Natural killer cell (primary cell): ENCODE results near the gene LRRC4. TPM values are rescaled to one million over a fixed set of nuclear protein-coding genes. Genes with fewer than 3 reads are reported as not detected.

Experiments used
- ATAC-seq, 3 donors: fragments of 150-1000 bp in 2 of 3; fragments of 200-7000 bp in 1 of 3; cut with Tn5 transposase; 1 replicate in 1 of 3; 2 replicates in 2 of 3; pipeline ENCODE4 v1.10.0; 2021; ENCODE audit warnings: mild to moderate bottlenecking in 2 of 3, moderate library complexity in 2 of 3
- DNase-seq, 2 donors: peaks; one replicate each; pipeline versions ENCODE4 v3.0.0 to v3.0.0-alpha.2; 2013 to 2021; ENCODE audit warnings: mixed read lengths in 1 of 2
- H3K27ac ChIP-seq: one replicate; pipeline ENCODE4 v1.5.1; 2013; ENCODE audit warnings: mild to moderate bottlenecking, low read length
- H3K27me3 ChIP-seq: one replicate; pipeline ENCODE4 v1.6.1; 2013; ENCODE audit warnings: low read length; ENCODE audit not compliant: control insufficient read depth, insufficient read depth
- H3K36me3 ChIP-seq: one replicate; pipeline ENCODE4 v1.6.1; 2013; ENCODE audit warnings: low read length; ENCODE audit not compliant: control insufficient read depth, insufficient read depth
- H3K4me1 ChIP-seq: one replicate; pipeline ENCODE4 v1.6.1; 2013; ENCODE audit warnings: low read length; ENCODE audit not compliant: control insufficient read depth, insufficient read depth
- H3K4me3 ChIP-seq: one replicate; pipeline ENCODE4 v1.5.1; 2013; ENCODE audit warnings: low read length
- H3K9me3 ChIP-seq: one replicate; pipeline ENCODE4 v1.6.1; 2013; ENCODE audit warnings: low read length; ENCODE audit not compliant: control insufficient read depth, insufficient read depth
- H3K27ac Mint-ChIP-seq, 2 donors: one replicate each; pipeline ENCODE4 v1.8.0; 2022; ENCODE audit warnings: mild to moderate bottlenecking in 2 of 2, mixed read lengths in 2 of 2, moderate library complexity in 1 of 2
- H3K27me3 Mint-ChIP-seq, 2 donors: one replicate each; pipeline ENCODE4 v1.8.0; 2022; ENCODE audit warnings: low read depth in 2 of 2, mixed read lengths in 2 of 2
- H3K36me3 Mint-ChIP-seq: one replicate; pipeline ENCODE4 v1.8.0; 2022; ENCODE audit warnings: mixed read lengths
- H3K4me1 Mint-ChIP-seq, 2 donors: one replicate each; pipeline ENCODE4 v1.8.0; 2022; ENCODE audit warnings: mixed read lengths in 2 of 2
- H3K4me3 Mint-ChIP-seq: one replicate; pipeline ENCODE4 v1.8.0; 2022; ENCODE audit warnings: mild to moderate bottlenecking, moderate library complexity, mixed read lengths
- H3K9me3 Mint-ChIP-seq, 2 donors: one replicate each; pipeline ENCODE4 v1.8.0; 2022; ENCODE audit warnings: mixed read lengths in 2 of 2
- CTCF ChIP-seq: fragments of 200-600 bp; IDR thresholded peaks from one replicate; pipeline ENCODE4 v1.8.0; 2022; ENCODE audit warnings: antibody characterized with exemption
- WGBS: methylation state at CpG from one replicate; pipeline ENCODE4 v1.1.7; 2013; ENCODE audit warnings: missing lambda C conversion rate; ENCODE audit not compliant: insufficient coverage; 5-methylcytosine and 5-hydroxymethylcytosine counted together
- intact Hi-C: fragments of 100-400 bp; cut with micrococcal nuclease; formaldehyde crosslinking; loops from one replicate; pipeline ENCODE4 v1.14.2; 2022
- total RNA-seq, 4 donors: library from RNA; stranded (reverse); fragments of 120-200 nt in 1 of 4; gene quantifications; one replicate each; pipeline versions ENCODE4 v1.2.3 to v1.2.4, GENCODE V29; 2013 to 2022

Gene LRRC4
- total RNA-seq, 3 donors from 2014 or later (not counting 1 experiment from before 2014, with no cell fraction given): 0.79 to 2.4 (median 1.8) TPM

- Mint-ChIP-seq H3K4me1 (peaks cover 16 to 18% of the 10 kb centered on the region in 2 donors), H3K4me3 (no peak overlapping the region), H3K27me3 (no peaks in the 10 kb centered on the region), H3K27ac (no peak overlapping the region), H3K9me3 (no peaks in the 10 kb centered on the region), H3K36me3 (no peaks in the 10 kb centered on the region)
- no peak for ATAC-seq
- intact Hi-C loops: no loop called here
- no CpG with 5 or more reads among the region's 2 CpGs for WGBS
- no peak for TF ChIP-seq CTCF
- no peak for DNase-seq
- H3K4me3 ChIP-seq: no peak overlapping the region
- peaks cover 6% of the 10 kb centered on the region for H3K4me1 ChIP-seq
- no peaks in the 10 kb centered on the region for H3K27me3 ChIP-seq
- H3K27ac ChIP-seq: no peak overlapping the region
- H3K9me3 ChIP-seq: no peaks in the 10 kb centered on the region
- peaks cover 5% of the 10 kb centered on the region for H3K36me3 ChIP-seq
Measured at GRCh38 chr7:128008744-128009143, 22.5 kb downstream of the LRRC4 start.

- H3K27ac ChIP-seq: no peak overlapping the region
- no peaks in the 10 kb centered on the region for H3K9me3 ChIP-seq
- TF ChIP-seq CTCF: no peak
- Mint-ChIP-seq H3K27me3 (no peaks in the 10 kb centered on the region), H3K4me1 (peaks cover 22 to 24% of the 10 kb centered on the region in 2 donors), H3K27ac (no peak overlapping the region), H3K4me3 (no peak overlapping the region), H3K36me3 (no peaks in the 10 kb centered on the region), H3K9me3 (no peaks in the 10 kb centered on the region)
- 93% methylated on average over 5 of the region's 5 CpGs for WGBS
- H3K36me3 ChIP-seq: peaks cover 5% of the 10 kb centered on the region
- intact Hi-C loops: no loop called here
- H3K27me3 ChIP-seq: no peaks in the 10 kb centered on the region
- H3K4me3 ChIP-seq: no peak overlapping the region
- DNase-seq: no peak
- ATAC-seq: no peak
- peaks cover 11% of the 10 kb centered on the region for H3K4me1 ChIP-seq
Measured at GRCh38 chr7:128008141-128008540, 23.1 kb downstream of the LRRC4 start.

GRCh38 chr7:128007303-128007680, 23.9 kb downstream of the LRRC4 start:
- 100% methylated on average over 2 of the region's 3 CpGs for WGBS
- no peak overlapping the region for H3K4me3 ChIP-seq
- no peak for ATAC-seq

More at GRCh38 chr7:128007303-128007680, 23.9 kb downstream of the LRRC4 start:
- H3K27ac Mint-ChIP-seq: no peak overlapping the region
- H3K9me3 Mint-ChIP-seq: no peaks in the 10 kb centered on the region
- H3K36me3 Mint-ChIP-seq: no peaks in the 10 kb centered on the region
- H3K4me3 Mint-ChIP-seq: no peak overlapping the region
- no peaks in the 10 kb centered on the region for H3K27me3 Mint-ChIP-seq
- no peaks in the 10 kb centered on the region for H3K27me3 ChIP-seq
- peaks cover 25 to 27% of the 10 kb centered on the region in 2 donors for H3K4me1 Mint-ChIP-seq
- TF ChIP-seq CTCF: no peak
- peaks cover 11% of the 10 kb centered on the region for H3K4me1 ChIP-seq
- H3K27ac ChIP-seq: no peak overlapping the region
- peaks cover 3% of the 10 kb centered on the region for H3K36me3 ChIP-seq
- DNase-seq: no peak
- no peaks in the 10 kb centered on the region for H3K9me3 ChIP-seq
- intact Hi-C loops: no loop called here
